Anterior cingulate cortex (tissue), 58 donors: ENCODE measurements around the gene KCNJ15.
"Not testable (repeated sequence)": the region's sequence is repeated elsewhere in the genome, so short reads cannot be mapped to it uniquely, and the experiment has no call there.

ENCODE experiments used
- DNase-seq, 58 donors: peaks; one replicate each; lab custom pipeline; 2025; lab: John Stamatoyannopoulos, UW

The KCNJ15 gene

DNA sequence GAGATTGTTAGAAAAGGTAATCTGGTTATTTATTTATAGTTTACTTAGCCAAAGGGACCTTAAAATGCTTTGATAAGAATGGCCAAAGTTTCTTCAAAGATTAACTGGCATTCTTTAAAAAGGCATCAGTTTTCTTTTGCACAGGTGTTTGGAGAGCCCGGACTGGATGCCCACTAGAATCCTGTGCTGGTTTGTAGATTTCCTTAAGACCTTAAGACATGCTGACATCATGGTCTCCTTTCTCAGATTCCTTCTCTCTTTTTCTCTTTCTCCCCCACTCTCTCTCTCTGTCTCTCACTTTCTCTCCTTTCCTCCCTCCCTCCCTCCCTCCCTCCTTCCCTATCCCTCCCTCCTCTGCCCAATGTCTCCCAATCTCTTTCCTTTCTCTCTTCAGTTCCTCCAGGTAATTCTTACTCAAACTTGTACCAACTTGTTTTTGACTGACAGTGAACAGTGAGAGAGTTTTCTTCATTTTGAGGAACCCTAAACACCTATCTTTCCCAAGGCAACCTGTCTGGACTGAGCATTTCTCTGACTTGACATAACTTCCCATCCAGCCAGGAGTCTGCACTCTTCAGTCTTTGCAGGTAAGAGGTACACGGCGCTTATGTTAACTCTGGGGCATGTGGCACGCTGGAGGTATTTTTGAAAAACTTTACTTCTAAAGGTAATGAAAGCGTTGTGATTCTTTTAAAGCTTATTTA lies at the start of gene KCNJ15:
TSS of gene KCNJ15 (plus strand) at position 393 of the 704 bp plus-strand sequence. CDS start 42,271 bp downstream, outside the sequence.
- DNase-seq, result no peak

DNA sequence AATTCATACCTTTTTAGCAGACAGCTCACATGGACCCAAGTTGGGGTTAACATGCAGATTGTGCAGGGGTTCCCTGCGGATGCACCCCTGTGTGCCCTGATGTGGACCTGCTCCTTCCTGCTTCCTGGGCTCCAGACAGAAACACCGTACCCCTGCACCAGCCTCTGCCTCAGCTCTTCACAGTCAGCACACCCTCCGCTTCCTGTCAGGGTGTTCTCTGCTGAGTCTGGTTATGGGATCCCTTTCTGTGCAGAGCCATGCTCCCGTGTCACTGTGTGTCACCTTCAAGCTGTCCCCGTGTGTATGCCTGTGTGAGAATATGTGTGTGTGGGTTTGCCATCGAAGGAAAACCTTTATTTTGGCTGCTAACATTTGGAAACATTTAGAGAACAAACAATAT lies 48.7 kb upstream of the KCNJ15 start:
- DNase-seq, result no peak

DNA sequence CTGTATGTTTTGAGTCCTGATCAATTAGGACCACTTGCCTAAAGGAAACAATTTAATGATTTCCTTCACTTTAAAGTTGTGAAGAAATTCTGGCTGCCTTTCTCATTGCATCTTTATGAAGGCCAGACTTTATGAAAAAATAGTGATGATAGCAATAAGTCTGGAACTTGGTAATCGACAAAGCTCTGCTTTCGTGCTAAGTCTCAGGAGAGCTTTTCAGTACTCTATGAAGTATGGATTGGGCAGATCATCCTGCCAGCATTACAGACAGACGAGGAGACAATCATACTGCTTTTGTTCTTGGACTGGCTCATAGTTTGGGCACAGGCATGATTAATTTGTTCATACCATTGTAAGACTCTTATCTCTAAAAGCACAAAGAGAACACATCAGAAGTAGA lies 45.5 kb upstream of the KCNJ15 start:
- DNase-seq, result no peak

DNA sequence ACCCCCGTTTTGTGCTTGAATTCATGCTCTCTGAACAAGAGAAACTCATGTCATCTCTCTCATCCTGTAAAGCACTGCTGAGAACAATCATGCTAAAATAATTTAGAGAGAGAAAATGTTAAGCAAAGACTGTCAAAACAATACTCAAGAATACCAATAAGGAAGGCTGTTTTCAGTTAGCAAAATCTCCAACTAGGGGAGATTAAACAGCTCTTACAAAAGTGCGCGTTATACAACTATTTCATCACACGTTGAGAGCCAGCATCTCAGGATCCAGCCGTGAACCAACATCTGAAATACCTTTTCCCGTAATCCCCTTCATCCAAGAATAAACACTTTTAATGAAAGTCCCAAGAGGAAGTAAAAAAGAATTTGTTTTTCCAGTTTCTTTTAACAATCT lies 44.1 kb upstream of the KCNJ15 start:
- DNase-seq, result no peak

DNA sequence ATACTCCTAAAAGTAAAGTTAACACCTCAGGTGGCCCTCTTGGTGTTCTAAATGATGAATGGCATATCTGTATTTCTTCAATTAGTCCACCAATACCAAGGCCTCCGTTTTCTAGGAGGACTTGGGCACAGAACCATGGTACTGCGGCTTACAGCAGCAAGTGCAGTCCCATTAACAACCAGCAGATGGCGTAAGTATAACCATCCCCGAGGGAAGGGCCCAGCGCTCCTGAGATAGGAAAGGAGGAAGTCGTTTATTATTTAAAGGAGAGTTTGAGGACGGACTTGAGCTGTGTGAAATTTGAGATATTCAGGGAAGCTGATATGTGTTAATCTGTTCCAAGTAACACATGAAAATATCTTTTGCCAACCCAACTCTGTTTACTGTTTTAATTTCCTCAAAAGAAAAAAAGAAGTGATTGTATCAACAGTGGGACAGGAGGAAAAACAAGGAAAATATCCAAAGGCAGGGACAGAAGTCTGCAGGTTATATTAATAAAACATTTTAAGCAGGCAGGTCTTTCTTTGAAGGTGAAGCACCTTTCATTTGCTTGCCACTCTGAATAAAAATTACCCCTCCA lies 37.7 kb upstream of the KCNJ15 start:
- DNase-seq, result peak in 14 of 58 donors; percentile 0 to 25 (median 2)

DNA sequence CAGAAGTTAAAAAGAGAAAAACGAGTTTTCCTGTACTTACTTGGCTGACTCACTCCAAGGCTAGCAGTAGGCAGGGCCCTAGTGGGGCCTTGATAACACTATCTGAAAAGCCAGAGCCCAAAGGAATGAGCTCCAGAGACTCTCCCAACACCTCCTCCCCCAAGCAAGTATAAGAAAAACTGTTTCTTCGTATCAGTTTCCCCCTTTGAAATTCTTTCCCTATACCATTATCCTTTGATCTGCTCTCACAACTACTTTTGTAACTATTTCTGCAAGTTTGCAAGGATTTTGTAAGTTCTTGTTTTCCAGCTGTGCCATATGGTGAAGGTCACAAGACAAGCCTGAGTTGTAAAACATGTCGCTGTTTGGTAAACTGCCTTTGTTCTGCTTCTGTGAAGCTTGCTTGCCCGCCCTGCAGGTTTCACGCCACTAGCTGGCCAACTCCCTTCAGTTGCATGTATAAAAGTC lies 36.5 kb upstream of the KCNJ15 start:
- no peak for DNase-seq

DNA sequence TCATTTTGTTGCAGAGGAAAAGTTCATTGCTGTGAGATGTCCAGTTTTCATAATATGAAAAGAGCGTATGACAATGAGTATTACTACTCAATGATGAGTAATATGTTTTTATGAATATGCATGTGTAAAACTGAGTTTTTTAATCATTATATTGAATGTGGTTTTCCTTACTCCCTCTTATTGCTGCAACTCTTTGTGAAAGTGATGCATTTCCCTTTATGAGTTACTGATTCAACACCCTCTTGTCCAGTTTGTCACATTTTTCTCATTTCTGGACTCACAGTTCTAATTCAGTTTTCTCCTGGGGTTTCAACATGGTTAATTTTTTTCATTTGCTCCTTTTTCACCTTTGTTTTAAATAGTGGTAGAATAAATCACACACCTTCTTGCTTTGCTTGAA lies 35.2 kb upstream of the KCNJ15 start:
- no peak for DNase-seq

DNA sequence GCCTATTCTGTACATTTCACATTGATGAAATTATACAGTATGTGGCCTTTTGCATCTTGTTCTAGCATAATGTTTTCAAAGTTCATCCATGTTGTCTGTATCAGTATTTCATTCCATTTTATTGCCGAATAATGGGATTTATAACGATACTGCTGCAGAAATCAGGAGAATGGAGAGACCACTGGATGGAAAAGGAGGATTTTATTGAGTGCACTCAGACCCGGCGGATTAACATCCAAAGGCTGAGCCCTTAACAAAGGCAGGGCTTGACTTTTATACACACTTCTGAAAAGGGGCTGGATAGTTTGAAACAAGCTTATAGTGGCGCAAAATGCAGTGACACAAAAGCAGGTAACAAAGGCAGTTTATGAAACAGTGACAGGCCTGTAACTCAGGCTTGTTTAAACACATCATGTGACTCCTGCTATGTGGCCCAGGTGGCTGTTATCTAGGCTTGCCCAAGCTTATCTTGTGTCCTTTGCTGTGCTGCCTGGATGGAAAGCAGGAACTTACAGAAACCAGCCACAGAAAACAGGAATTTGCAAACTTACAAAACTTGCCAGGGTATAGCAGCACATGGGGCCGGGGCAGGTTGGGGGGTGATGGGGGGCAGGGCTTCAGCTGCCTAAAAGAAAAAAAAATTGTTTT lies 32.8 kb upstream of the KCNJ15 start:
- DNase-seq, result no peak

DNA sequence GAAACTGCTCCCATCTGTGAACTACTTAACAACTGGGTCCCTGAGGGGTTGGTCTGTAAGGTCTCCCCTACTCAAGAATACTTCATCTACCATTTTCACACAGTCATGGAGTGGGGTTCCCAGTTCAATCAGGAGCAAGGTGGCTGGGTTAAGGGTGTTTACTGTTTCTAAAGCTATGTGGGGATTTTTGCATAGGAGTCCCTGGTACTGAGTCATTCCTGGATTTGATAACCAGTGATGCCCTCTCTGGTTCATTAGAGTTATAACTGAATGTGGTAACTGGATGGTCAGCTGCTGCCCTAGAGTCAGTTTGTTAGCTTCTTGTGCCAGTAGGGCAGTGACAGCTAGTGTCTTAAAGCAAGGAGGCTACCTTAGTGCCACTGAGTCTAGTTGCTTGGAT lies 29.4 kb upstream of the KCNJ15 start:
- no peak for DNase-seq

DNA sequence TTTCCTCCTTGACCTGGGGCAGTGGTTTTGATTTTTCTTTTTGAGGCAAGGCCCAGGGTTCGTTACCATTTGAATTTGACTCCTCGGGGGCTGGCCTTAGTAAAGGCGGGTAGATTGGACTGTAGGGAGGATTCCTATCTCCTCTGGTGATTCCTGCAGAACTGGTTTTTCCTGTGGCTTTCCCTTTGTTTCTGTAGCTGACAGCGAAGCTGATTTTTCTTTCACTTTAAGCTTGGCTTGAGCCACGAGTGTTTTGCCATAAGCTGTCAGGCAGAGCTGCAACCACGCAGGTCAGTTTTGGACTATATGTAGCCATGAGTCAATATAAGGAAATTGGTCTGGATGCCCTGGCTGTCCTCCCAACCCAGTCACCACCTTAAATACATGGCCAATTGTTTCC lies 28.7 kb upstream of the KCNJ15 start:
- no peak for DNase-seq

DNA sequence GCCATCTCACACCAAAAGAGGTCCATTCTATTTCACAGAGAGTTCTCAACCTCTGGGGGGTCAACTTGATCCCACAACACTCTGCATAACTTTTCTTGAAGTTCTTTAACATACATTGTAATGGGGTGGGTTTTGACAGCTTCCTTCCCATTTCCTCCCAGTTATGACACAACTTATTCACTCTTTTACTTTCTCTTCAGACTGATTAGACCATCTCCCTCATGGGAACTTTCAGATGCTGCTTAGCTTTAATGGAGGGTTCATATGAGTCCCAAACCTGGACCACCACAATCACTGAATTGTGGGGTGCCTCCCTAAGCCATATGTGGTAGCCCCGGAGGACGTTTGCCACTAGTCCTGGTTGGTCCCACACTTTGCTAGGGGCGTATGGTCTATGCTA lies 28.3 kb upstream of the KCNJ15 start:
- DNase-seq, result no peak

DNA sequence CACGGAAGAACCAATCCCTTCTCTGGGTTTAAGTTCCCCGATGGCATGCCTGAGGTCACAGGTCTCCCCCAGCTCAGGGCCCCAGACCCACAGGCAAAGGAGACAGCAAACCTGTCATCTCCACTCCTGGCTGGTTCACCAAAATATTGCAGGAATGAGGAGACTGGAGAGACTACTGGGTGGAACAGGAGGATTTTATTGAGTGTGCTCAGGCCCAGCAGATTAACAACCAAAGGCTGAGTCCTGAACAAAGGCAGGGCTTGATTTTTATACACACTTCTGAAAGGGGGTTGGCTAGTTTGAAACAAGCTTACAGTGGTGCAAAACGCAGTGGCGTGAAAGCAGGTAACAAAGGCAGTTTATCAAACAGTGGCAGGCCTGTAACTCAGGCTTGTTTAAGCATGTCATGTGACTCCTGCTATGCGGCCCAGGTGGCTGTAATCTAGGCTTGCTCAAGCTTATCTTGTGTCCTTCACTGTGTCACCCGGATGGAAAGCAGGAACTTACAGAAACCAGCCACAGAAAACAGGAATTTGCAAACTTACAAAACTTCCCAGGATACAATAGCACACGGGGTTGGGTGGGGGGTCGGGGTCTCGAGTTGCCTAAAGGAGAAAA lies 27.4 kb upstream of the KCNJ15 start:
- no peak for DNase-seq

DNA sequence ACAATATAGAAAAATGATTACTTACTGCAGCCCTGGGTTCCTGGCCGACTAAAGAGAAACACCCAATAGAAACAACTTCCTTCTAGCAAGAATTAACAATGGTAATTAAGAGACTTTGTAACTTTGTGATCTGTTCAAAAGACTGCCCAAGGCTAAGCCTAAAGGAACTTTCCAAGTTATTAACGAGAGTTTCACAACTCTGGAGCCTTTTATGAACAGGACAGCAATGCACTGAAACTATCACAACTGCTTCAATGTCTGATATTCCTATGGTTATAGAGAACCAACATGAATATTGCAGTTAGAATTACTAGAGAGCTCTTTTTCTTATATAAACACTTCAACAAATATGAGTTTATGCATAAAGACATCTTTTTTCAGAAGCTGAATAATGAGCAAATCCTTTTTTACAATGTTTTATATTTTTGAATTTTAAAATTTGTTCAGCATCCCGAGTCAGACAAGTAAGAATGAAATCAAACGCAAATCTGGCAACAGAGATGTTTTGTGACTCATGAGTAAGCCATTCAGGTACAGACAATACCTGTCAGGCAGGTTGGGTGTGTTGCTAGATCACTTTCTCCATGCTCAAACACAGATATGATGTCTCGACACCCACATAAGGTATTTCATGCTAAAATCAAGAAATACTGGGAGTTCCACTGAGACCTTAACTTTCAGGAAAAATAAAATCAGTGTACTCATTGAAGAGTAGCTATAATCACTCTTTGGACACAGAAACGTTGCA lies 22.2 kb upstream of the KCNJ15 start:
- no peak for DNase-seq

DNA sequence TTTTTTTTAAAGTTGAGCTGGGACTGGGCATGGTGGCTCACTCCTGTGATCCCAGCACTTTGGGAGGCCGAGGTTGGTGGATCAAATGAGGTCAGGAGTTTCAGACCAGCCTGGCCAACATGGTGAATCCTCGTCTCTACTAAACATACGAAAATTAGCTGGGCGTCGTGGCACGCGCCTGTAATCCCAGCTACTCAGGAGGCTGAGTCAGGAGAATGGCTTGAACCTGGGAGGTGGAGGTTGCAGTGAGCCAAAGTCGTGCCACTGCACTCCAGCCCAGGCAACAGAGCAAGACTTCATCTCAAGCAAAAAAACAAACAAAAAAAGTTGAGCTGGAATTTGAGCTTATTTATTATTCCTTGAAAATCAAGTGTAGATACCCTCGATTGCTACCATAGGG lies 21.5 kb upstream of the KCNJ15 start:
- not testable (repeated sequence) for DNase-seq

DNA sequence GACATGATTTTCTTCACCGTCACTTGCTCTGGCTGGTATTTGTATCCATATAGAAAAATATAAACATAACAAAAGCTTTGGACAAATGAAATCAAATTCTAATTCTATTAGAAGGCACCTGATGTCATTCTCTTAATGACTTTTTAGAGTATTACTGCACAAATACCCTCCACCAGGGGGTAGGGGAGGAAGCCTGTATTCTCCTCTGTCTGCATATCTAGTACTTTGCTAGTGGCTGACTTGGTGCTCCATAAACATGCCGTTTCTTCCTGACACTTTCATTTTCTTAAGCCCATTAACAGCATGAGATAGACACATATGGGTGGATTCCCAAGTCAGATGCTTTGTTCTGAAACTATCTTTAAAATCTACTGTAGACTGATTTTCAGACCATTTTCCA lies 20.6 kb upstream of the KCNJ15 start:
- DNase-seq, result no peak

DNA sequence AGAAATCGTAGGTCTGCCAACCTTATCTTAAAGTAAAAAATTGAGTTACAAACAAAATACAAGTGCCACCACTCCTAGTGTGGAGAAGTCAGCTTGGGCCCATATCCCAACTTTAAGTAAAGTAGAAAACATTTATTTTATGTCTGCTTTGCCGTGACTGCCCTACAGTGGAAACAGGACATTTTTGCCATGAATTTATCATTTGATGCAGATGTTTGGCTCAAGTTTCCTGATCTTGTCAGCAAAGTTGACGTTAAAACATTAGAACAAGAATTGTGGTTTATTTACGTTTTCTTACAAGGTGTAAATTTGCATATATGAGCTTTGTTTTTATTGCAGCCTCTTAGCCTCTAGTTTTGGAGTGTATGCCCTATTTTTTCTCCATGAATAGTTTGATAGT lies 17.1 kb upstream of the KCNJ15 start:
- DNase-seq, result no peak

DNA sequence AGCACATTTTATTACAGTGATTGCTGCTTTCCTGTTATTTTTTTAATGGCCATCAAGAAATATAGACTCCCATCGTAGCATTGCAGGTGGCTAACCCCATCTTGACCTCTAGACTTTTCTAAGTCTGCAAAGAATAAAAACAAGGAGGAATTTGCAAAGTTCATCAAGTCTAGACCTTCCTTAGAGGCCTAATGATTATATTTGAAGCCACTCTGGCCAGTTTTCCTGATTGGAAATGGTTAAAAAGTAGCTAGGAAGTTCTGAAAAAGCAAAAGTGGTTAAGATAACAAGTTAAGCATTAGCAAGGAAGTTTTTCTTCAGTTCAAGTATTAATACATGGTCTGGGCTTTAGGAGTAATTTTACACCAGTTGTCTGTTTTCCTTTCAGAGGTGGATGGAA lies 16.7 kb upstream of the KCNJ15 start:
- DNase-seq, result no peak

DNA sequence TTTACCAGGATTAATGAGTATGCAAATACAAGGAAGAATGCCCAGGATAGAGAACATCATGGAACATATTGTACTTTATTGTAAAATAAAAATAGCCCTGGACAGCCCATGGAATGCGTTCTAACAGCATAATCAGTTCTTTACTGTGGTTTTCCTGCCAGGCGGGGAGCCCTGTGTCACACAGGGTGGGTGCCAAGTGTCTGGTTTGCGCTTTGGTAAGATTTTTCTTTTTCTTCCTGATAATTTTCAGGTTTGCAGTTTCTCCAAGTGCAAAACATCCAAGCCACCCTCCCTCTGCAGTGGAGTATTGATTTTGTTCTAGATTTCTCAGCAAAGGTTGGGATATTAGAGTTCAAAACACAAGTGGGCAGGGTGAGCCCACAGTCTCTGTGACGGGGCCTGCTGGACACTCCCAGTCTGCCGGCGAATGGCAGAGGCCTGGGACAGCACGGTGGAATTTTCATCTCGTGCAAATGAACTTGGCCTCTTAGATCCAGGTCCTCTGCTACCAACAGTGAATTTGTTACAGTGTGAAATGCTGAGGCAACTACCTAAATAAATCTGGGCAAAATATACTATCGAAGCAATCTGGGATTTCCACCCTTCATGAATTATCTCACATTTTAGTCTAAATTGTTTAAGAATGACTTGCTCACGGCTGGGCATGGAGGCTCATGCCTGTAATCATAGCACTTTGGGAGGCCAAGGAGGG lies 15.6 kb upstream of the KCNJ15 start:
- DNase-seq, result no peak

DNA sequence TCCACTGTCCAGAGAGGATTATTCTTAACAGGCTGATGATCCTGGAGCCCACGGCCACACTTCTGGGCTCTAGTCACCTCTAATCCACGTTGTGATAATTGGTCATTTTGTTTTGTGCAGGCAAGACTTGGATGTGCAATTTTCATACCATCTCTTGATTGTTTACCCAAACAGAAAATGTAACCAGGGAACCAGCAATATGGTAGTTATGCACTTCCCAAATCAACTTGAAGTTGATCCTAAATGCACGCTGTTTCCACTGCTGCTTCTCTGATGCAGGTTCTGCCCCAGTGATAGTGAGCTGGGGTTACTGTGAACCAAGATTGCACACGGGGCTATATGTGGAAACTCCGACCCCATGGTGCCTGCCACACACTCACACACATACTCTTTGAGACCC lies 14.7 kb upstream of the KCNJ15 start:
- DNase-seq, result no peak

DNA sequence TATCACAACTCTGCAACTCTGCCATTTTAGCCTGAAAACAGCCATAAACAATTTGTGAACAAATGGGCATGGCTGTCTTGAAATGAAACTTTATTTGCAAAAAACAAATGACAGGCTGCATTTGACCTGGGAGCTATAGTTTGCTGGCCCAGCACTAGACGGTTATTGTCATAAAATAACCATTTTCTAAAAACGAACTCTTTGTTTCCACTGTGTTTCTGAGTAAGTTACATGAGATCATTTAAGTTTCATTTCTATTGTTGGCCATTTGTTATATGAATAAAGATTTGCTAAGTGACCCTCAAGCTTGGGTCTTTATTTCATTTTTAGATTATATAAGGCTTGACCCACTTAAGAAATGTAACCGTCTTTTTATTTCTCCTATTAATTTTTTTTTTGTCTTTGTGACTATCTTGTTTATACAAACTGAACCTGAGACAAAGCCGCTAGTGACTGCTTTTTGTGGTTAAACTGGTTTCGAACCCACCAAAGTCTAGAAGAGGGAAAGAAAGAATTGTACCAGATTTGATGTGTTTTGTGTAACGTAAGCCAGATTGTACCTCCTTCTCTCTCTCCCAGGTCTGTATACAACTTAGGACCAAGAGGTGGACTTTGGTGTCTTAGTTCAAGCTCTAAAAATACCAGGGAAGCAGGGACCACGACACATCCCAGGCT lies 12.9 kb upstream of the KCNJ15 start:
- DNase-seq, result no peak
